Measurements from ENCODE around the gene KRTAP1-3.
"Not testable (repeated sequence)": the region's sequence is repeated elsewhere in the genome, so short reads cannot be mapped to it uniquely, and the experiment has no call there.

DNA sequence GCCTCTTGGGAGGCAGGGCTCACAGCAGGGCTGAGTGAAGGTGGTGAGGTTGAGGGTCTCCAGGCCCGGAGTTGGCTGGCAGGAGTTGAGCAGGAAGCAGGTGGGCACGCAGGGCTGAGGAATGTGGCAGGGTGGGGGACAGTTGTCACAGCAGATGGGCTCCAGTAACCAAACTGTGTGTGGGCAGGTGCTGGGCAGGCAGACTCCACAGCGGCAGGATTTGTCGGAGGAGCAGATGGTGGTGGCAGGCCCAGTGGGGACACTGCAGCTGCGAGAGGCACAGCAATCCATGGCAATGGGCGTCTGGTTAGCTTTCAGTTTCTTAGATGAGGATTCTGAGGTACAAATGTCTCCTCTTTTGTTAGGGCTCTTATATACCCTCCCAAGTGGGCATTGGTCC lies 35.1 kb downstream of the KRTAP1-3 start, which contains the start of gene KRTAP3-2:
- TF ChIP-seq EZH2 (IDR thresholded peaks at IDR 0.05); POLR2AphosphoS5 (IDR thresholded peaks at IDR 0.05; ENCODE audit: borderline replicate concordance, low read depth, low read length): not testable (repeated sequence)

Data from SK-N-MC (cell line).